Neural progenitor cell (in vitro differentiated cells): ENCODE measurements around the gene TTC39A. TPM values are rescaled to one million over a fixed set of nuclear protein-coding genes. Genes with fewer than 3 reads are reported as not detected.

Experiments used
- DNase-seq: peaks from one replicate; pipeline ENCODE4 v3.0.0-alpha.2; 2016; ENCODE audit warnings: low spot score
- H2AFZ ChIP-seq: fragments of 200-600 bp; sonication (generic); replicated peaks from 2 replicates; pipeline ENCODE4 v1.6.1; 2016; ENCODE audit warnings: antibody characterized with exemption
- H3F3A ChIP-seq: fragments of 200-600 bp; sonication (generic); 2 replicates; pipeline ENCODE4 v1.6.1; 2016; ENCODE audit warnings: antibody characterized with exemption, low read depth
- H3K27ac ChIP-seq: fragments of 200-600 bp; sonication (generic); 2 replicates; pipeline ENCODE4 v1.5.1; 2016; ENCODE audit warnings: mild to moderate bottlenecking
- H3K27me3 ChIP-seq: fragments of 200-600 bp; sonication (generic); 2 replicates; pipeline ENCODE4 v1.6.1; 2016; ENCODE audit warnings: mild to moderate bottlenecking, moderate library complexity
- H3K36me3 ChIP-seq: fragments of 200-600 bp; sonication (generic); 2 replicates; pipeline ENCODE4 v1.5.1; 2016
- H3K4me1 ChIP-seq: fragments of 200-600 bp; sonication (generic); 2 replicates; pipeline ENCODE4 v1.6.1; 2016; ENCODE audit warnings: mixed run types
- H3K4me2 ChIP-seq: fragments of 200-600 bp; sonication (generic); 2 replicates; pipeline ENCODE4 v1.6.1; 2016
- H3K4me3 ChIP-seq: fragments of 200-600 bp; sonication (generic); 2 replicates; pipeline ENCODE4 v1.5.1; 2016
- H3K79me2 ChIP-seq: fragments of 200-600 bp; sonication (generic); 2 replicates; pipeline ENCODE4 v1.6.1; 2016; ENCODE audit warnings: low read depth
- H3K9ac ChIP-seq: fragments of 200-600 bp; sonication (generic); 2 replicates; pipeline ENCODE4 v1.6.1; 2016
- H3K9me3 ChIP-seq: fragments of 200-600 bp; sonication (generic); 2 replicates; pipeline ENCODE4 v1.5.1; 2016; ENCODE audit warnings: low read depth
- H4K20me1 ChIP-seq: fragments of 200-600 bp; sonication (generic); 2 replicates; pipeline ENCODE4 v1.6.1; 2016; ENCODE audit warnings: low read depth
- H3K27ac Mint-ChIP-seq: 3 replicates; pipeline ENCODE4 v1.8.0; 2021; ENCODE audit warnings: mixed read lengths
- H3K27me3 Mint-ChIP-seq: 2 replicates; pipeline ENCODE4 v1.8.0; 2022; ENCODE audit warnings: low read depth, mild to moderate bottlenecking, inconsistent platforms, moderate library complexity, mixed read lengths; ENCODE audit not compliant: insufficient read depth
- H3K36me3 Mint-ChIP-seq: 3 replicates; pipeline ENCODE4 v1.8.0; 2021; ENCODE audit warnings: mixed read lengths
- H3K4me1 Mint-ChIP-seq: 3 replicates; pipeline ENCODE4 v1.8.0; 2021; ENCODE audit warnings: mixed read lengths
- H3K4me3 Mint-ChIP-seq: 3 replicates; pipeline ENCODE4 v1.8.0; 2021; ENCODE audit warnings: mild to moderate bottlenecking, moderate library complexity, mixed read lengths
- H3K9me3 Mint-ChIP-seq: 3 replicates; pipeline ENCODE4 v1.8.0; 2020; ENCODE audit warnings: mixed read lengths
- CTCF ChIP-seq: fragments of 200-600 bp; sonication (generic); IDR thresholded peaks from 2 replicates; pipeline ENCODE4 v1.5.1; 2017; ENCODE audit warnings: antibody characterized with exemption, mild to moderate bottlenecking
- EZH2 ChIP-seq: fragments of 200-600 bp; sonication (generic); IDR thresholded peaks from 2 replicates; pipeline ENCODE4 v1.6.1; 2017; ENCODE audit warnings: antibody characterized with exemption, mild to moderate bottlenecking, moderate library complexity
- EZH2phosphoT487 ChIP-seq: fragments of 200-600 bp; sonication (generic); IDR thresholded peaks from 2 replicates; pipeline ENCODE4 v1.6.1; 2017; ENCODE audit warnings: antibody characterized with exemption
- total RNA-seq: library from RNA; depleted of rRNA; stranded (reverse); fragments of >200 nt; gene quantifications from 2 replicates; pipeline ENCODE4 v1.2.3, GENCODE V29; 2015; ENCODE audit warnings: low replicate concordance

TTC39A gene
- total RNA-seq, 1 donor from 2014 or later = 0.94 TPM

DNA sequence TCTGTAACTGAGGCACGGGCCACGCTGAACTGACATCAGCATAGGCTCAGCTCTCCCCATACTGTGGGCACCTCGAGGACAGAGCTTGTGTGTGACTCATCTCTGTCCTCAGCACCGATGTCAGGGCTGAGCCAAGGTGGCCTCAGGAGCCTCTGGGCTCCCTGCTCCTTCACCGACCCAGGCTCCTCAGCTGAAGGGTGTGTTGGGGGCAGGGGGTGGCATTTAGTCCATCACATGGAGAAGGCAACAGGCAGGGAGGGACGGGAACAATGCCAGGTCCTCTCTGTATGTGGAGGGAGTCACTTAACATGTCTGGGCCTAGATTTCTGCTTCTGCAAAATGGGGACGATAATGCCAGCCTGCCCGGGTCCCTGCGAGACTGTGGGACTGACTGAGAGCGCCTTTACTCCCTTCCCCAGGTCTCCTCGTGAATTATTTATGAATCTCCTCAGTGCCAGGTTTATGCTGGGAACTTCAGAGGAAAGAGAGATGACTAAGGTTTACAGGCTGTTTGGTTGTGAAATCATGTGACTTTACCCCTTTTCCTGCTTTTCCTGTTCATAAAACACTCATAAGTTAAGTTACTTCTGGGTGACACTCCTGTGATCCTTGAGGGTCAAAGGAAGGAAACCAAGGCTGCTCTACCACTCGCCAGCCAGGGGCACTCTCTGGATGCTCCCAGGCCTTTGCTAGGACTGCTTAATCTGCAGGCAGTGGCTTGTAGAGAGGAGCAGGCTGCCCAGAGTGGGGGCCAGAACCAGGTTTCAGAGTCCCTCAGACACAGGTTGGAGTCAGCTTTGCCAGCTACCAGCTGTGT is 16.2 kb downstream of the TTC39A start:
- no peaks in the 10 kb centered on the region for H3K36me3 Mint-ChIP-seq
- H3K27me3 Mint-ChIP-seq = peaks cover 9% of the 10 kb centered on the region
- Histone ChIP-seq H3K27ac (no peak overlapping the region), H3K36me3 (no peaks in the 10 kb centered on the region), H3K27me3 (no peaks in the 10 kb centered on the region), H3K4me2 (no peak overlapping the region), H2AFZ (no peak overlapping the region), H3K9ac (no peak overlapping the region), H4K20me1 (no peaks in the 10 kb centered on the region), H3K4me1 (peaks cover 7% of the 10 kb centered on the region), H3K4me3 (no peak overlapping the region), H3K79me2 (no peaks in the 10 kb centered on the region), H3K9me3 (no peaks in the 10 kb centered on the region), H3F3A (no peaks in the 10 kb centered on the region)
- no peak overlapping the region for H3K4me3 Mint-ChIP-seq
- H3K27ac Mint-ChIP-seq = no peak overlapping the region
- no peaks in the 10 kb centered on the region for H3K9me3 Mint-ChIP-seq
- DNase-seq = no peak
- TF ChIP-seq CTCF = no peak
- no peak for TF ChIP-seq EZH2
- no peak for TF ChIP-seq EZH2phosphoT487
- peaks cover 19% of the 10 kb centered on the region for H3K4me1 Mint-ChIP-seq

GRCh38 chr1:51313268-51313852 is 17.0 kb downstream of the TTC39A start:
- H3K27me3 ChIP-seq = no peaks in the 10 kb centered on the region
- peaks cover 19% of the 10 kb centered on the region for H3K4me1 Mint-ChIP-seq
- H3F3A ChIP-seq = no peaks in the 10 kb centered on the region
- peak overlapping the region; percentile 91 for H3K27ac Mint-ChIP-seq
- H3K4me3 ChIP-seq = no peak overlapping the region
- no peak overlapping the region for H3K9ac ChIP-seq
- H3K4me2 ChIP-seq = no peak overlapping the region
- H3K4me3 Mint-ChIP-seq = peak overlapping the region; percentile 25
- peak; percentile 27 for DNase-seq
- no peaks in the 10 kb centered on the region for H3K9me3 ChIP-seq
- H3K9me3 Mint-ChIP-seq = no peaks in the 10 kb centered on the region
- H3K27me3 Mint-ChIP-seq = peaks cover 11% of the 10 kb centered on the region
- H3K36me3 Mint-ChIP-seq = no peaks in the 10 kb centered on the region
- TF ChIP-seq EZH2phosphoT487 (no peak), CTCF (peak; percentile 31), EZH2 (no peak)
- H3K4me1 ChIP-seq = peaks cover 7% of the 10 kb centered on the region
- no peaks in the 10 kb centered on the region for H3K36me3 ChIP-seq
- no peak overlapping the region for H2AFZ ChIP-seq
- H3K27ac ChIP-seq = no peak overlapping the region
- no peaks in the 10 kb centered on the region for H4K20me1 ChIP-seq
- no peaks in the 10 kb centered on the region for H3K79me2 ChIP-seq

DNA sequence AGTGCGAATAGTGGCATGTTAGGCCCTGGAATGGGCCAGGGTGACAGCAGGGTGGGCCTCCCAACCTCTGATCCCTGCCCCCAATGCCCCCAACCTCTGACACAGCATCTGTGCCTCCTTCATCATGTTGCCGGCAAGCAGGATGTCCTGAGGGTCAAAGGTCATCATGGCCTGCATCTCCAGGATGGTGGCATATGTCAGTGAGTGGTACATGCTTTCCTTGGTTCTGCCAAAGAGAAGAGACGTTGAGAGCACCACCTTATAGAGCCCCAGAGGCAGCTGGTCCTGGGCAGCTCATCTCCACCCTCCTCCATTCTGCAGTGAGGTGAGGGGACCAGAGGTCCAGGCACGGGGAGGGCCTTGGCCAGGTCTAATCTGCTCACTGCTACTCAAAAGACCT is 17.6 kb downstream of the TTC39A start:
- H3K79me2 ChIP-seq = no peaks in the 10 kb centered on the region
- H3K9me3 Mint-ChIP-seq = no peaks in the 10 kb centered on the region
- H3K27ac ChIP-seq = no peak overlapping the region
- peaks cover 7% of the 10 kb centered on the region for H3K4me1 ChIP-seq
- H3K9ac ChIP-seq = no peak overlapping the region
- H2AFZ ChIP-seq = no peak overlapping the region
- H3K36me3 ChIP-seq = no peaks in the 10 kb centered on the region
- no peaks in the 10 kb centered on the region for H3F3A ChIP-seq
- H4K20me1 ChIP-seq = no peaks in the 10 kb centered on the region
- TF ChIP-seq EZH2 = no peak
- TF ChIP-seq EZH2phosphoT487 = no peak
- no peak for TF ChIP-seq CTCF
- no peak for DNase-seq
- H3K4me1 Mint-ChIP-seq = peaks cover 19% of the 10 kb centered on the region
- no peak overlapping the region for H3K4me3 ChIP-seq
- no peak overlapping the region for H3K4me2 ChIP-seq
- peaks cover 11% of the 10 kb centered on the region for H3K27me3 Mint-ChIP-seq
- H3K36me3 Mint-ChIP-seq = no peaks in the 10 kb centered on the region
- no peaks in the 10 kb centered on the region for H3K9me3 ChIP-seq
- no peak overlapping the region for H3K27ac Mint-ChIP-seq
- H3K4me3 Mint-ChIP-seq = no peak overlapping the region
- H3K27me3 ChIP-seq = no peaks in the 10 kb centered on the region
